Gastrocnemius medialis (tissue), 4 donors: Measurements from ENCODE around the gene CYP17A1. TPM values are rescaled to one million over a fixed set of nuclear protein-coding genes. Genes with fewer than 3 reads are reported as not detected.

ENCODE experiments used
- ATAC-seq, 2 donors: fragments of 150-250 bp; one replicate each; pipeline ENCODE4 v1.9.1; 2016
- DNase-seq, 2 donors: peaks; one replicate each; pipeline ENCODE4 v3.0.0-alpha.2; 2019
- H3K27ac ChIP-seq, 4 donors: fragments of 200-600 bp; sonication (generic); 1 replicate in 1 of 4; 2 replicates in 3 of 4; pipeline ENCODE4 v1.5.1; 2016 to 2018; ENCODE audit warnings: mild to moderate bottlenecking in 2 of 4, moderate library complexity in 1 of 4
- H3K27me3 ChIP-seq, 3 donors: fragments of 200-600 bp; sonication (generic) in 2 of 3; 1 replicate in 1 of 3; 2 replicates in 2 of 3; pipeline versions ENCODE4 v1.5.1 to v1.6.0; 2016 to 2019; ENCODE audit warnings: mild to moderate bottlenecking in 1 of 3, moderate library complexity in 1 of 3
- H3K36me3 ChIP-seq, 2 donors: fragments of 200-600 bp; sonication (generic) in 1 of 2; one replicate each; pipeline ENCODE4 v1.5.1; 2017 to 2018
- H3K4me1 ChIP-seq, 2 donors: fragments of 200-600 bp; sonication (generic) in 1 of 2; one replicate each; pipeline ENCODE4 v1.5.1; 2016 to 2017; ENCODE audit warnings: mild to moderate bottlenecking in 2 of 2
- H3K4me3 ChIP-seq, 4 donors: fragments of 200-600 bp; sonication (generic) in 3 of 4; 1 replicate in 1 of 4; 2 replicates in 3 of 4; pipeline ENCODE4 v1.5.1; 2016 to 2019; ENCODE audit warnings: mild to moderate bottlenecking in 2 of 4
- H3K9me3 ChIP-seq, 3 donors: fragments of 200-600 bp; sonication (generic) in 2 of 3; 1 replicate in 1 of 3; 2 replicates in 2 of 3; pipeline ENCODE4 v1.5.1; 2016 to 2019
- POLR2A ChIP-seq, 2 donors: fragments of 450-650 bp; IDR thresholded peaks; one replicate each; pipeline ENCODE4 v1.6.1; 2017; ENCODE audit warnings: antibody characterized with exemption in 2 of 2, mild to moderate bottlenecking in 2 of 2, moderate library complexity in 2 of 2
- in situ Hi-C, 4 donors: fragments of 200-750 bp; cut with MboI; loops; one replicate each; pipeline versions ENCODE4 v1.15.0 to v1.8.0; 2017; ENCODE audit warnings: low sequenced_read_pairs in 4 of 4
- intact Hi-C: fragments of 100-400 bp; cut with DNase I; formaldehyde crosslinking; loops from one replicate; pipeline ENCODE4 v1.15.1; 2023; ENCODE audit warnings: low total_unique reads
- total RNA-seq, 4 donors: library from RNA; depleted of rRNA; stranded (reverse); fragments of >200 nt; gene quantifications; one replicate each; pipeline versions ENCODE4 v1.1.0 to v1.2.3, GENCODE V29; 2016
- TF ChIP-seq, protein P1 (sequence below), 5 experiments: fragments of 450-650 bp in 3 of 5; fragments of 200-600 bp in 2 of 5; sonication (generic) in 2 of 5; IDR thresholded peaks in 4 of 5; conservative IDR thresholded peaks in 1 of 5; 1 replicate in 4 of 5; 2 replicates in 1 of 5; pipeline ENCODE4 v1.5.1; 2016 to 2019; ENCODE audit warnings: antibody characterized with exemption in 5 of 5, mild to moderate bottlenecking in 3 of 5, moderate library complexity in 3 of 5

The CYP17A1 gene
- total RNA-seq, 4 donors from 2014 or later = 4.2 TPM; not detected in 3

DNA sequence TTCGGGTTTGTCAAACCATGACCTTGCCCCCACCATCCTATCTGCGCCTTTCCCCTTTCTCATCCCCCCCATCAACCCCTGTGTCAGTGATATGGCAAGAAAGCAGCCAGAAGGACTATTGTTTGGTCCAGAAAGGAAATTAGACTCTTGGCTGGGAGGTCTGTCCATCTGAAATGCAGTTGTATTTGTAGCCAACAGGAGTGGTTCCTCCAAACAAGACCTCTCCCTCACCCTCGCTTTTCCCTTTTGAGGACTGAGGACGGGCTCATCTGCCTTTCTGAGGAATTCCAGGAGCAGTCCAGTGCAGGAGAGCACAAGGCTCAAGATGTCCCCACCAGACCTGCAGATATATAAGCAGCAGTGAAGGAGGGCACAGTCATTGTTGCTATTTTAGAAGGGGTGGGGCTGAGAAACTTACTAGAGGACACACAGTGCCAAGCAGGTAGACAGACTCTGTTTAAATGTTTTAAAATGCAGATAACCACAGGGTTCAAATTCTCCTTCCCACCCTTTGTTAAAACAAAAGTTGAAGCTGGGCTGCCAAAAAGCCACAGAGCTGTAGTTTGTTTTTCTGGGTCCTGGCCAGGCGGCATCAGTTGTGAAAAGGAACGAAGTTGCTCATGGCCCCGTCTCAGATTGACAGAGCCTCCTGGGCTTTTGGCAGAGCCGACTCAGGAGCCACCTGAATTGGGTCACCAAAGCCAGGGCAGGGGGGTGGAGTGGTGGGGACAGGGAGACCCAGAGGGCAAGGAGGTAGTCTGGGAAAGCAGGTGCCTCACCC lies 37.3 kb downstream of the CYP17A1 start:
- in situ Hi-C loops (loop anchor here in 1 of 4 donors (10.0 kb wide), 1 partner anchor 55 kb away; the partner anchor contains the start of gene WBP1L), intact Hi-C loops (loop anchor here (1.0 kb wide), 1 partner anchor 25 kb away; no protein-coding TSS in a partner anchor)
- Histone ChIP-seq H3K27ac (peak overlapping the region; percentile 91 to 100 (median 96)), H3K36me3 (peaks cover 0 to 19% of the 10 kb centered on the region in 2 donors), H3K4me1 (peaks cover 90 to 96% of the 10 kb centered on the region in 2 donors), H3K27me3 (no peaks in the 10 kb centered on the region), H3K4me3 (peak overlapping the region in 3 of 4 donors; percentile 26 to 29 (median 27)), H3K9me3 (no peaks in the 10 kb centered on the region)
- TF ChIP-seq POLR2A (IDR thresholded peaks at IDR 0.05) = peak; percentile 35 to 68
- TF ChIP-seq, protein P1, sequence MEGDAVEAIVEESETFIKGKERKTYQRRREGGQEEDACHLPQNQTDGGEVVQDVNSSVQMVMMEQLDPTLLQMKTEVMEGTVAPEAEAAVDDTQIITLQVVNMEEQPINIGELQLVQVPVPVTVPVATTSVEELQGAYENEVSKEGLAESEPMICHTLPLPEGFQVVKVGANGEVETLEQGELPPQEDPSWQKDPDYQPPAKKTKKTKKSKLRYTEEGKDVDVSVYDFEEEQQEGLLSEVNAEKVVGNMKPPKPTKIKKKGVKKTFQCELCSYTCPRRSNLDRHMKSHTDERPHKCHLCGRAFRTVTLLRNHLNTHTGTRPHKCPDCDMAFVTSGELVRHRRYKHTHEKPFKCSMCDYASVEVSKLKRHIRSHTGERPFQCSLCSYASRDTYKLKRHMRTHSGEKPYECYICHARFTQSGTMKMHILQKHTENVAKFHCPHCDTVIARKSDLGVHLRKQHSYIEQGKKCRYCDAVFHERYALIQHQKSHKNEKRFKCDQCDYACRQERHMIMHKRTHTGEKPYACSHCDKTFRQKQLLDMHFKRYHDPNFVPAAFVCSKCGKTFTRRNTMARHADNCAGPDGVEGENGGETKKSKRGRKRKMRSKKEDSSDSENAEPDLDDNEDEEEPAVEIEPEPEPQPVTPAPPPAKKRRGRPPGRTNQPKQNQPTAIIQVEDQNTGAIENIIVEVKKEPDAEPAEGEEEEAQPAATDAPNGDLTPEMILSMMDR (IDR thresholded peaks at IDR 0.05 in 4 of 5, conservative IDR thresholded peaks at IDR 0.05 in 1 of 5) = no peak
- DNase-seq (peak; percentile 89 to 97), ATAC-seq (peak; percentile 68 to 69)

DNA sequence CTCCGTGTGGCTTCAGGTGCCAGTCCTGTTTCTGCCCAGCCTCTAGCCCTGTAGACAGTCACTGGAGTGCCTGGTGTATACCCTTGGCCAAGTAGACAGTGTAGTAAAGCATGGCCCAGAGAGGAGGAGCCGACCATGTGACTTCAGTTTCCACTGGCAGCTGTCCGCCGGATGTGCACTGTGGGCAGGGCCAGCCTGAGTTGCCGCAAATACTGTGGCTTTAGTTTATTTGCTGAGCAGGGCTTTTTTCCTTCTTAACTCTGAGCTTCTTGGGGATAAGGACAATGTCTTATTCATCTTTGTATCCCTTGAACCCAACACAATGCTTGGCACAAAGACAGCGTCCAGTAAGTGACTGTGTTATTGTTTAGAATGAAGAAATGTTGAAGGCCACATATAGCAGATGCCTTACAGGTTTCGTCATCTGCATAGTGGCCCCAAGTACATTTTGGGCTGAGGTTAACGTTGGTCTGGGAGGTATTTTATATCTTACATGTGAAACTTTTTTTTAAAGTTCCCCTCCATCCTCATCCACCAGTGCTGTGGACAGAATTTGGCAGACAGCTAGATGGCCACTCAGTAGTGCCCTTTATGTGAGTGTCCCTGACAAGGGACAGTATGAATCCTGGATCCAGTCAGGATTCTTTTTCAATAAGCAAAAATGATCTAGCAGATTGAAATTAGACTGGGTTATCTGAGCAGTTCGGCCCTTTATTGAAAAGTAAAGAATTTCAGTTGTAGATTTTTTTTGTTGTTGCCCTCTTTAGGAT lies 40.6 kb downstream of the CYP17A1 start:
- in situ Hi-C loops (no loop called here), intact Hi-C loops (loop anchor here (1.0 kb wide), 2 partner anchors 13 to 21 kb away; no protein-coding TSS in a partner anchor)
- ATAC-seq = peak; percentile 71 to 82
- Histone ChIP-seq H3K27ac (peak overlapping the region; percentile 91 to 100 (median 96)), H3K27me3 (no peaks in the 10 kb centered on the region), H3K4me1 (peaks cover 98 to 99% of the 10 kb centered on the region in 2 donors), H3K4me3 (peak overlapping the region in 3 of 4 donors; percentile 5 to 30 (median 22)), H3K9me3 (no peaks in the 10 kb centered on the region), H3K36me3 (peaks cover 0 to 19% of the 10 kb centered on the region in 2 donors)
- peak; percentile 95 to 97 for DNase-seq
- TF ChIP-seq POLR2A (IDR thresholded peaks at IDR 0.05) = peak; percentile 86 to 88
- TF ChIP-seq, protein P1 (IDR thresholded peaks at IDR 0.05 in 4 of 5, conservative IDR thresholded peaks at IDR 0.05 in 1 of 5) = no peak

DNA sequence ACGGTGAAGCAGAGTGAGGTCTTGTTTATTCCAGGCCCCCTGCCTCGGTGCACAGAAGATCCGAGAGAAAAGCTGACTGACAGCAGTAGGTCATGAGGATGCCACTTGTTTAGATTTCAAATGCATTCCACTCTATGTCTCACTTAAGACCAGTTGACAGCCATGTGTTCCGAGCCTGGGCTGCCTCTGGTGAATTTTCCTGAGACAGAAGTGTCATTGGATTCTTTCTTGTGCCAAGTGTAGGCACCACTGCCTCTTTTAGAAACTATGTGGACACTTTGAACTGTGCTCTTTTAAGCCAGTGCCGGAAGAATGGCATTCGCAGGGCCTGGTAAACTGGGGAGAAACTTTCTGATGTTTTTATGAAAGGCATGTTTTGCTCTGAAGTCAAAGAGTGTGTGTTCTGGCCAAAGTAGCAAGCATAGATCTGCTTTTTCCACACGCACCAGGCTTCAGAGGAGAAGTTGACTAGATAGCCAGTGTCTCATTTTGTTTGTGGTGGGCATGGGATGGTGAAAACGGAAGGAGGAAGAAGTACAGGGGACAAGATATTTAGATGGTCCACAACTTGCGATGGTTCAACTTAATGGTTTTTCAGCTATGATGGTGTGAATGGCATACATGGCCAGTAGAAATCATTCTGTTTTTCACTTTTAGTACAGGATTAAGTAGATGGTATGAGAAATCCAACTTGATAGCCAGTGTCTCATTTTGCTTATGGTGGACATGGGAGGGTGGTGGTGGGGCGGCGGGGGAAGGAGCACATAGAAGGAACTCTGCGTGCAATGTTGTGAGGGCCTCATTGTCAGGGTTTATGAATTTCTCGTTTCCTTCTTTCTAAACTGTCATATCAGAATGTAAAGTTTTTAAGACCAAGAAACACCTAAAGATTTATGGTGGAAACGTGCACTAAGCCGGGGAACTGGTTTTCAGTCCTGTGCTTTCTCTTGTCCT lies 41.5 kb downstream of the CYP17A1 start:
- peaks cover 96 to 99% of the 10 kb centered on the region in 2 donors for H3K4me1 ChIP-seq
- peaks cover 0 to 19% of the 10 kb centered on the region in 2 donors for H3K36me3 ChIP-seq
- in situ Hi-C loops = no loop called here
- TF ChIP-seq, protein P1 (IDR thresholded peaks at IDR 0.05 in 4 of 5, conservative IDR thresholded peaks at IDR 0.05 in 1 of 5) = no peak
- peak; percentile 31 to 56 for TF ChIP-seq POLR2A (IDR thresholded peaks at IDR 0.05)
- peak; percentile 36 to 72 for ATAC-seq
- peak overlapping the region in 3 of 4 donors; percentile 4 to 29 (median 22) for H3K4me3 ChIP-seq
- intact Hi-C loops = loop anchor here (1.0 kb wide), 2 partner anchors 12 to 20 kb away; no protein-coding TSS in a partner anchor
- peak; percentile 75 to 79 for DNase-seq
- H3K27ac ChIP-seq = peak overlapping the region; percentile 91 to 100 (median 96)
- H3K27me3 ChIP-seq = no peaks in the 10 kb centered on the region
- no peaks in the 10 kb centered on the region for H3K9me3 ChIP-seq
